VCaP (cell line): ENCODE data around the gene PAPSS2.

Source experiments
- H3K27ac ChIP-seq: fragments of 450-650 bp; 2 replicates; pipeline ENCODE4 v1.5.1; 2017
- CTCF ChIP-seq: fragments of 450-650 bp; conservative IDR thresholded peaks from 2 replicates; pipeline ENCODE4 v1.5.1; 2017; ENCODE audit warnings: mild to moderate bottlenecking, moderate library complexity

PAPSS2 gene

GRCh38 chr10:87691506-87692070 is 31.9 kb downstream of the PAPSS2 start:
- peak overlapping the region; percentile 91 for H3K27ac ChIP-seq
- no peak for TF ChIP-seq CTCF

- no peak for TF ChIP-seq CTCF
- H3K27ac ChIP-seq: peak overlapping the region; percentile 91
These were observed 33.3 kb downstream of the PAPSS2 start for GRCh38 chr10:87692956-87693484.

- H3K27ac ChIP-seq: peak overlapping the region; percentile 91
- TF ChIP-seq CTCF: no peak
These were observed 34.5 kb downstream of the PAPSS2 start for GRCh38 chr10:87694011-87694794.

GRCh38 chr10:87695074-87695473 is 35.4 kb downstream of the PAPSS2 start:
- H3K27ac ChIP-seq: peak overlapping the region; percentile 91
- TF ChIP-seq CTCF: no peak

GRCh38 chr10:87696922-87697745 is 37.5 kb downstream of the PAPSS2 start:
- no peak for TF ChIP-seq CTCF

GRCh38 chr10:87700031-87700796 is 40.5 kb downstream of the PAPSS2 start:
- no peak for TF ChIP-seq CTCF
- H3K27ac ChIP-seq: no peak overlapping the region

More at GRCh38 chr10:87696922-87697745, 37.5 kb downstream of the PAPSS2 start:
- no peak overlapping the region for H3K27ac ChIP-seq
